GM21528 (cell line): ENCODE results near the gene CDCP2.

ENCODE experiments used
- ATAC-seq: cut with Tn5 transposase; IDR thresholded peaks from one replicate; pipeline ENCODE4 v1.9.1; 2021; ENCODE audit warnings: mild to moderate bottlenecking, moderate library complexity; ENCODE audit not compliant: unreplicated experiment, low FRiP score

CDCP2 gene

GRCh38 chr1:54137534-54138061, 15.2 kb downstream of the CDCP2 start:
- no peak for ATAC-seq

- no peak for ATAC-seq
Measured at GRCh38 chr1:54136963-54137533, 15.8 kb downstream of the CDCP2 start.

DNA sequence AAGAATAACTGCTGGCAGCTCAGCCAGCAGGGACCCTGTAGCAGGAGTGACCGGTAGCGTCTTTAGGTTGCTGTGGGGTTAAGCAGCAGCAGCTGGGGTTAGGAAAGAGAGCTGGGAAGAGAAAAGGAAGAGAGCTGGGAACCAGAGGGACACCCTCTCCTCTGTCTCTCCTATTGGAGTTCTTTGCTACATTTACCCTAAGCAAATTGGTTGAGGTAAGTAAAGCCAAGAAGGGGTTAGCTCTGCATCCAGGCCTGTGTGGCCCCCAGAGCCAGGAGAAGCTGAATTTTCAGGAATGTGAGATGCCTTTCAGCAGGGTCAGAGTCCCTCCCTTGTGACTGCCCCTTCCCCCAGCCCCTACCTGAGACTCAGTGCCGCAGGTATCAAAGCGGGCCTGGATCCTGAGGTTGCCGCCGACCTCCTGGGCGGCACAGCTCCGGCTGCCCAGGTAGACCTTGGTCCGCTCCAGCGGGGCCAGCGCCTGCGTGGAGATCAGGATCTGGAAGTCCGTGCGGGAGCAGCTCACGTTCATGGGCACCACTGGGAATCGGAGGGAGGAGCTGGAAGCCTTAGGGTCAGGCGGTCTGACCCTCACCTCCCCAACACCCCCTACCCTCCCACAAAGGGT, 16.4 kb downstream of the CDCP2 start:
- ATAC-seq, result no peak

DNA sequence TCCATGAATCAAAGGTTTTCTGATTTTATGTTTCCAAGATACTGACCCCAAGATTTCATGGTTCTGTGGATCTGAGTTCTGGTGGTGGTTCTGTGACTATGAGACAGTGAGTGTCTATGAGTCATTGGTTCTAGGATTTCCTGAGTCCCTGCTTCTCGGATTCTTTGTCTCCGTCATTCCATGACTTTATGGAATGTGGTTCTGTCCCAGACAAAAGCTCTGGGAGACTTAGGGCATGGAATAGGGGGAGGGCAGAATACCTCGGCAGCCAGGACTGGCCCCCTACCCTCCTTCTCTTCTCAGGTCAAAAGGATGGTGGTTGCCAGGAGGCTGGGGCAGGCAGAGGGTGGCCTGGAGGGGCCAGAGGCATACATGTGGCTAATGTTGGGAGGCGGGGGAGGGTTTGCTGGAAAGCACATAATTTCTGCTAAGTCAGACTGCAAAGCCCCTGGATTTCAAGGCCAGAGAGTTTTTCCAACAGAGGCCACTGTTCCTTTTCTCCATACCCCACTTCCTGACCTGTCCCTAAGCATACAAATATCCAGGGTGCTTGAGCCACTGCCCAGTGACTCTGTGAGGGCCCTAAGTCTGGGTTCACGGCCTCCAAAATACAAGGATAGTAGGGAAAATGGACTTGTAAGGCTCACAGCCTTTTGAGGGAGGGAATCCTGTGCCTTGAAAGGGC, 17.2 kb downstream of the CDCP2 start:
- ATAC-seq, result no peak

DNA sequence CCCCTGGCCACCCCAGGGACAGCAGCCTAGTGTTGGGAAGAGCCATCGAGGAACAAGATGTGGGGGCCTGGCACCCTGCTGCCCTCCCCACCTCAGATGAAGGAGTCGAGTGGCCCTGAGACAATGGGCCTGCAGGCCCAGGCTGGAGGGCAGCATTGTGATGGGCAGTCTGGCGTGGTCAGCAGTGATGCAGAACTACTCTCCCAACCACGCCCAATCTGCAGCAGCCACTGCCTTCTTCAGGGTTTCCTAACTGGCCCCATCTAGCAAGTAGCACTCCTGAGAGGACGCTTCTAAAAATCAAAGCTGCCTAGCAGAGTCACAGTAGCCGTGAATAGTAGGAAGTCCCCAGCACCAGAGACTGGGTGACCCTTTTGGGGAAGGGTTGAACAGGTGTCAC, 18.5 kb downstream of the CDCP2 start:
- ATAC-seq, result no peak

- no peak for ATAC-seq
Measured at GRCh38 chr1:54132495-54132894, 20.3 kb downstream of the CDCP2 start.

- no peak for ATAC-seq
Measured at GRCh38 chr1:54131419-54131818, 21.4 kb downstream of the CDCP2 start.

DNA sequence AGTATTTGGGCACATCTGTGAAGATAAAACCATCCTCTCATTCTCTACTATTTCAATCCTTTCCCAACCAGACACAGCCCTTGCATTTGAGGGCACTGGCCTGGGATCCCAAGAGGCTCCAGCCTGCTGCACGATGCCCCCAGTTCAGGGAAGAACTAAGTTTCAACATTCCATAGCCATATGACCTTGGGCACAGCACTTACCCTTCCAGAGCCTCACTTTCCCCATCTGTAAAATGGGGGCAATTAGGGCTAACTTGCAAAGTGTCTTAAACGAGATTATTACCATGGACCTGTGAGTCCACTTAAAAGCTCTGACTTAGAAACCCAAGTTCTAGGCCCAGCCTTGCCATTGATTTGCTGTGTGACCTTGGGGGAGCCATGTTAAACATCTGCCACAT, 22.9 kb downstream of the CDCP2 start:
- no peak for ATAC-seq

- ATAC-seq, result no peak
Measured at GRCh38 chr1:54127594-54128300, 25.1 kb downstream of the CDCP2 start.

DNA sequence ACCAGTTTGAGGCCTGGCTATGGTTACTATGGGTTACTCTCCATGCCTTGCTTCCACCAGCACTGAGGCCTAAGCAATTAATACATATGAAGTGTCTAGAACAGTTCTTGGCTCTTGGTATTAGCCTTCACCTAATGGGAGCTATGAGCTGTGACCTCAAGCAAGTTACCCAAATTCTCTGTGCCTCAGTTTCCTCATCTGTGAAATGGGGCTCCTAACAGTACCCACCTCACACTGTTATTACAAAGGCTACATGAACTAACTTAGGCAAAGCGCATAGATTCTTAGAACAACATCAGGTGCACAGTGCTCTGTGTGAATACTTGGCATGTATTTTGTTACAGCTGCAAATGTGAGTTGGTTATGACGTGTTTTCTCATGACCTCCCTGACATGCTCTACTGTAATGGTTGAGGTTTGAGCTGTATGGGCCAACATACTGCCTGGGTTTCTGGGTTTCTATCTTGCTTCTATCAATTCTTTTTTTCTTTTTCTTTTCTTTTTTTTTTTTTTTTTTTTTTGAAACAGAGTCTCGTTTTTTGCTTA, 26.5 kb downstream of the CDCP2 start:
- no peak for ATAC-seq

DNA sequence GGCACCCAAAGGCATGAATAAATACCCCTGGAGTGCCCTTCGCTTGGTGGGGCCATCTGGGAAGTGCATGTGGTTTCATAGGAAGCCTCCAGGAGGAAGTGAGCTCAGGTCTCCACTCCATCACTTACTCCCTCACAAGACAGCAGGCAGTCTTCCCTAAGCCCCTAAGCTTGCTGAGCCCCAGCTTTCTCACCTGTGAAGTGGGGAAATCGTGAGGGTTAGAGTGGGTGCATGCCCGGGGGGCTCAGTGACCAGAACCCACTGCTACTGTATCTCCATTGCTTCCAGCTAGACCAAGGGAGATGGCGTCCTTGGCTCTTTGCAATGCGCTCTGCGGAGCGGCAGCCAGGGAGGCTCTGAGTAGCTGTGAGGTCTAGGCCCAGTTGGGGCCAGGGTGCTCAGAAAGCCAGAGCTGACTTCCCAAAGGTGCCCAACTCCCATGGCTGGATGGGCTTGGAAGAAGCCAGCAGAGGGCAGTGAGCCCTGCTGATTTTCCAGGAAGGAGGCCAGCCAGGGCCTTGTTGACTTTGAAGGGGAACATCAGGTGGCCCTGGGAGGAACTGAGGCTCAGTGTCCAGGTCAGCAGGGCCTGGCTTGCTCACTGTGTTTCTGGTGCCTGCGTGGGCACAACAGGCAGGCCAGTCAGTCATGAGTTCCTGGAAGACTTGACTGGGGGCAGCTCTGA, 27.3 kb downstream of the CDCP2 start:
- ATAC-seq, result no peak

- no peak for ATAC-seq
Measured at GRCh38 chr1:54124906-54125305, 27.9 kb downstream of the CDCP2 start.

DNA sequence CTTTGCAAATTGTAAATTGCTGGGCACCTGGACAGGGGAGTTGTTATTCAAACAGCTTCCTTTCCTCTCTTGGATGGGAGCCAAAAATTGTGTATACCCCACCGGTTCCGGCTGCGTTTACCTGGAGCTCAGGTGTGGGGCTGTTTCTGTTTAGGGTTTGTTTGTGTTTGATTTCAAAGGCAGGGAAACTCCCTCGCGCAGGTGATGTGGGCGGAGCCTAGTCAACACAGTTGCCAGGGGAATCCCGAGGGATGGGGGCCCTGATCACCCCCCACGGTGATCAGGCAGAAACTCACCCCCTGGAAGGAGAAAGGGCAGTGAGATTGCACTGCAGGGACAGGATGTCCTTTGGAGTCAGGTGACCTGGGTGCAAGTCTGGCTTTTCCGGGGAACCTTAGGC, 28.3 kb downstream of the CDCP2 start:
- ATAC-seq, result no peak

DNA sequence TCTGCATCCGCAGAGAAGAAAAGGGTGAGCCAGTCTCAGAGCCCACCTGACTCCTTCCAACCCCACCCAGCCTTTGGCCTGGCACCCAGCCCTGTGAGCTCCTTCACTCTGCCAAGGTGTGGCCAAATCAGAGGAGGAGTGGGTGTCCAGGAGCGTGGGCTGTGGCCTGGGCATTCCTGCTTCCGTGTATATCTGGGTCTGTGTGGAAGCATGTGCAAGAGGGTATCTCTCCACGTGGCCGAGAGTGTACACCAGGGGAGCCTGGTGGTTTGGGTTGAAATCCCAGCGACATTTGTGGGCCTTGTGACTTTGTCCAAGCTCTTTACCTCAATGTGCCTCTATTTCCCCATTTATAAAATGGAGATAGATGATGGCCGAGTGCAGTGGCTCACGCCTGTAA, 29.8 kb downstream of the CDCP2 start:
- no peak for ATAC-seq

DNA sequence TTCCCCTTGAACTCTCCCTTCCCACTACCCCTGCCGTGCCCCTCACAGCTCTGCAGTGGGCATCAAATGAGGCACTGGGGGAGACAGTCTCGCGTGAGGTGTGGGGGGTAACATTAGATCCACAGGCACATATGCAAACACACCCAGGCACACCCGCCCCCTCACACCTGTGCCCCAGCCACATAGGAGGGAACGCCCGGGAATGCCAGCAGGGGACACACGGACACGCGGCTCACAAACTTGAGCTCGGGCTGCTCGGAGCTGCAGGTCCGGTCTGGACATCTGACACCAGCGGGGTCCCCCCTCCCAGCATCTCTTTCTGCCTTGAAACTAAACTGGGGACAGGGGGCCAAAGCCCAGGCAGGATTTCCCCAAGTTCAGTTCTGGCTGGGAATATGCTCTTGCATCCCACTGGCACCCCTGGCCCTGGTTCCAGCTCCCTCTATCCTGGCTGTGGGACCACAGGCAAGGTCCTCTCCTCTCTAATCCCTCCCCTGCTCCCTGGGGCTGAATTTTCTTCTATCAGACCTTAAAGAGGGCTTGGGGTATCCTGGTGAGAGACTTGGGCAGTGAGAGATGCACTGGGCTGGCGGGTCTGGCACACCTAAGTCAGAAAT, 30.6 kb downstream of the CDCP2 start:
- ATAC-seq, result no peak

DNA sequence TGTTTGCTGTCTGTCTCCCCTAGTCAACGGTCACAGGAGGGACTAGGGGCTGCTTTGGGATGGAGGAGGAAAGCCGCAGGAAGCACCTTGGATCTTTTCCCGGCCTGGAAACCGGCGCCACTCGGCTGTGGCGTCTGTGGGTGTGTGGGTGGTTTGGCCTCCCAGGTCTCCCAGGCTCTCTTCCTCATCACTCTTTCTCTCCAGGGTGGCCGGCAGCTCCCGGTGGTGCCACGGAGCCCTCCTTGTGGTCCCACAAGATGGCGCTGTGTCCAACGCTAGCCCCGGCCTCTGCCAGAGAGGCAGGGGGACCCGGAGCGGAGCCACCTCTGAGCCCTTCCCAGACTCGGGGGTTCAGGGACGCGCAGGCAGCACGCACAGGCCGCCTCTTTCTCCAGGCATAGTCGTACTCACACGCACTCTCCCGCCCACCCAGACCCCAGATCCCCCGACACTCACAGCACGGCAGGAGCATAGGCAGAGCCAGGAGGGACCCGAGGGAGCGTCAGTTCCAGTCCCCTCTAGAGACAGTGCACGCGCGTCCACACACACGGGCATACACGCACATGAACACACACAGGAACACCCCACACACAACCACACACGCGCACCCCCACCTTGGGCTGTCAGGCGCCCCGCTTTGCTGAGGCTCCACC, 31.2 kb downstream of the CDCP2 start:
- ATAC-seq, result no peak

- no peak for ATAC-seq
Measured at GRCh38 chr1:54120698-54121481, 31.9 kb downstream of the CDCP2 start.

DNA sequence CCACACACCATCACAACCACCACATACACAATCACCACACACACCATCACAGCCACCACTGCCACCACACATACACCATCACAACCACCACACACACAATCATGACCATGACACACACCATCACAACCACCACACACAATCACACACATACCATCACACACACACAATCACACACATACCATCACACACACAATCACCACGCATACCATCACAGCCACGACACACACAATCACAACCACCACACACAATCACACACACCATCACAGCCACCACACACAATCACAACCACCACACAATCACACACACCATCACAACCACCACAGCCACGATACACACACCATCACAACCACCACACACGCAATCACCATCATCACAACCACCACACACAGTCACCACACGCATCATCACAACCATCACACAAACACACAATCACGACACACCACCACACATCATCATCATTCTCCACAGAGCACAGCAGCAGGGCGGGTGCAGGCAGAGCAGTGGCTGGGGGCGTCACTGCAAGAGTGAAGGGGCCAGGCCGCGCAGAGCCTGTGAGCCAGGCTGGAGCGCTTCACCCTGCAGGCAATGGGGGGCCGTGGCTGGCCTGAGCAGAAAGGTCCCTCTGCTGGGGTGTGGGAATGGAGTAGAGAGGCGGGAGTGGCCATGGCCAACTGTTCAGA, 32.6 kb downstream of the CDCP2 start:
- no peak for ATAC-seq
